ENCODE results near the gene ASB11.

DNA sequence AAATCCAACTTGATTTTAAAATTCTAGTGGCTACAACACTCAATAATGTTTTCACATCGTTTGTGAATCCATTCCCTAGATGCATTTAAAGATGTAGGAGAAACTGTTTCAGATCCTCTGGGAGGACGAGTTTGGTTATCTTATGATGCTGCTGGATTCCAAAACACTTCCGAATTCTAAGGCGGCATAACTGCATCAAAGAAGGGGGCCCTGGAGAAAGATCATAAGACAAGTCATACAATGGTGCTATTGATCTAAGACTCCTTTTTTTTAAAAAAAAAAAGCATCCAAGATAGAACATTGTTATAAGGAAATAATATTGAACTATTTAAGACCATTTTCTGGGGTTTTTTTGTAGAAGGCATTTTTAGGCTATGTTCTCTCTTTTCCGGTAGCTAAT is 71.0 kb downstream of the ASB11 start:
- no peak for TF ChIP-seq POLR2A (IDR thresholded peaks at IDR 0.05)
- TF ChIP-seq, protein P1, sequence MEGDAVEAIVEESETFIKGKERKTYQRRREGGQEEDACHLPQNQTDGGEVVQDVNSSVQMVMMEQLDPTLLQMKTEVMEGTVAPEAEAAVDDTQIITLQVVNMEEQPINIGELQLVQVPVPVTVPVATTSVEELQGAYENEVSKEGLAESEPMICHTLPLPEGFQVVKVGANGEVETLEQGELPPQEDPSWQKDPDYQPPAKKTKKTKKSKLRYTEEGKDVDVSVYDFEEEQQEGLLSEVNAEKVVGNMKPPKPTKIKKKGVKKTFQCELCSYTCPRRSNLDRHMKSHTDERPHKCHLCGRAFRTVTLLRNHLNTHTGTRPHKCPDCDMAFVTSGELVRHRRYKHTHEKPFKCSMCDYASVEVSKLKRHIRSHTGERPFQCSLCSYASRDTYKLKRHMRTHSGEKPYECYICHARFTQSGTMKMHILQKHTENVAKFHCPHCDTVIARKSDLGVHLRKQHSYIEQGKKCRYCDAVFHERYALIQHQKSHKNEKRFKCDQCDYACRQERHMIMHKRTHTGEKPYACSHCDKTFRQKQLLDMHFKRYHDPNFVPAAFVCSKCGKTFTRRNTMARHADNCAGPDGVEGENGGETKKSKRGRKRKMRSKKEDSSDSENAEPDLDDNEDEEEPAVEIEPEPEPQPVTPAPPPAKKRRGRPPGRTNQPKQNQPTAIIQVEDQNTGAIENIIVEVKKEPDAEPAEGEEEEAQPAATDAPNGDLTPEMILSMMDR (IDR thresholded peaks at IDR 0.05), result no peak

Data from stomach (tissue), 4 donors.